K562 (cell line): ENCODE data around the gene HSPB6. TPM values are rescaled to one million over a fixed set of nuclear protein-coding genes. Genes with fewer than 3 reads are reported as not detected.

Source experiments
- ATAC-seq: fragments of 200-7000 bp; cut with Tn5 transposase; 3 replicates; pipeline ENCODE4 v1.9.1; 2020; ENCODE audit warnings: moderate library complexity
- BruUV-seq: library from RNA; stranded (reverse); fragments of 400-500 nt; replicated peaks from 2 replicates; lab custom pipeline; 2021; lab: Mats Ljungman, UMichigan
- CTCF ChIA-PET: fragments of 300-600 bp; formaldehyde crosslinking; extraction: SDS; loops from one replicate; lab custom pipeline; 2021; ENCODE audit warnings: low intra/inter-chr PET ratio; lab: Yijun Ruan, JAX
- POLR2A ChIA-PET: fragments of 300-600, 350-650 bp; sonication (Branson Sonifier 250); formaldehyde crosslinking; extraction: SDS; loops from one replicate; lab custom pipeline; 2021; ENCODE audit warnings: antibody characterized with exemption, inconsistent platforms; lab: Yijun Ruan, JAX
- DNase-seq, 4 experiments: peaks; one replicate each; pipeline versions ENCODE4 v3.0.0 to v3.0.0-alpha.2; 2011 to 2018; ENCODE audit warnings: low spot score in 3 of 4, mixed read lengths in 3 of 4; ENCODE audit errors: extremely low read depth in 1 of 4
- FAIRE-seq: peaks from 2 replicates; lab custom pipeline; 2011; peaks lifted over from hg19 to GRCh38; lab: Jason Lieb, UNC
- H2AFZ ChIP-seq: 2 replicates; pipeline ENCODE4 v1.6.0; 2011; ENCODE audit warnings: low read depth, low read length, control low read depth, inconsistent platforms
- H3K27ac ChIP-seq: fragments of 200-600 bp; 3 replicates; pipeline ENCODE4 v1.8.0; 2011; ENCODE audit warnings: low read depth, mild to moderate bottlenecking, control low read depth, inconsistent platforms, low read length, moderate library complexity, mixed read lengths; ENCODE audit errors: extremely low read depth
- H3K27me3 ChIP-seq, 2 experiments: fragments of 300-600 bp in 1 of 2; 2 replicates in 1 of 2; 3 replicates in 1 of 2; pipeline versions ENCODE4 v1.6.0 to v1.8.0; 2011; ENCODE audit warnings: inconsistent platforms in 2 of 2, low read length in 2 of 2, mild to moderate bottlenecking in 1 of 2, mixed read lengths in 1 of 2, moderate library complexity in 1 of 2; ENCODE audit not compliant: control insufficient read depth in 2 of 2, insufficient read depth in 2 of 2
- H3K36me3 ChIP-seq: fragments of 300-600 bp; 3 replicates; pipeline ENCODE4 v1.8.0; 2011; ENCODE audit warnings: mild to moderate bottlenecking, low read length, inconsistent platforms; ENCODE audit not compliant: control insufficient read depth, insufficient read depth
- H3K4me1 ChIP-seq, 2 experiments: fragments of 200-600 bp in 1 of 2; replicated peaks in 1 of 2; 2 replicates in 1 of 2; 3 replicates in 1 of 2; pipeline versions ENCODE4 v1.5.1 to v1.8.0; 2011; ENCODE audit warnings: inconsistent platforms in 2 of 2, low read length in 2 of 2, mild to moderate bottlenecking in 1 of 2, mixed read lengths in 1 of 2, moderate library complexity in 1 of 2; ENCODE audit not compliant: control insufficient read depth in 2 of 2, insufficient read depth in 2 of 2
- H3K4me2 ChIP-seq: 2 replicates; pipeline ENCODE4 v1.6.1; 2011; ENCODE audit warnings: low read length, control low read depth, inconsistent platforms, mixed read lengths; ENCODE audit not compliant: insufficient read depth
- H3K4me3 ChIP-seq: fragments of 200-600 bp; sonication (generic), shearing (Covaris generic); 2 replicates; pipeline ENCODE4 v1.5.1; 2016; ENCODE audit warnings: control low read depth, inconsistent platforms
- H3K79me2 ChIP-seq: fragments of 200-600 bp; 3 replicates; pipeline ENCODE4 v1.8.0; 2011; ENCODE audit warnings: low read length, inconsistent platforms; ENCODE audit not compliant: control insufficient read depth, insufficient read depth
- H3K9ac ChIP-seq, 2 experiments: 2 replicates each; pipeline versions ENCODE4 v1.6.0 to v1.6.1; 2011; ENCODE audit warnings: low read depth in 2 of 2, low read length in 2 of 2, control low read depth in 1 of 2, inconsistent platforms in 1 of 2, mild to moderate bottlenecking in 1 of 2, mixed read lengths in 1 of 2; ENCODE audit not compliant: insufficient read depth in 1 of 2
- H3K9me1 ChIP-seq: one replicate; pipeline ENCODE4 v1.6.0; 2011; ENCODE audit warnings: inconsistent platforms, mild to moderate bottlenecking, low read length, moderate library complexity; ENCODE audit not compliant: control insufficient read depth, insufficient read depth
- H3K9me3 ChIP-seq: replicated peaks from 2 replicates; pipeline ENCODE4 v1.5.1; 2011; ENCODE audit warnings: low read depth, low read length, inconsistent platforms; ENCODE audit not compliant: control insufficient read depth, insufficient read depth
- H4K20me1 ChIP-seq: replicated peaks from 2 replicates; pipeline ENCODE4 v1.6.1; 2011; ENCODE audit warnings: low read length, inconsistent platforms, mixed read lengths; ENCODE audit not compliant: control insufficient read depth, insufficient read depth
- CREM ChIP-seq: IDR thresholded peaks from 2 replicates; pipeline ENCODE4 v1.6.1; 2014; ENCODE audit warnings: antibody characterized with exemption, low read depth
- DPF2 ChIP-seq: fragments of 450-650 bp; IDR thresholded peaks from 2 replicates; pipeline ENCODE4 v1.6.1; 2016
- FOXK2 ChIP-seq, 2 experiments: fragments of 450-650 bp; IDR thresholded peaks in 1 of 2; conservative IDR thresholded peaks in 1 of 2; 2 replicates each; pipeline ENCODE4 v1.6.1; 2016; ENCODE audit warnings: low read depth in 2 of 2, mild to moderate bottlenecking in 1 of 2
- GTF2E2 ChIP-seq: fragments of 200-800 bp; sonication (Bioruptor generic); IDR thresholded peaks from 2 replicates; pipeline ENCODE4 v1.6.1; 2016; ENCODE audit warnings: missing genetic modification characterization, missing compliant biosample characterization
- MBD2 ChIP-seq: sonication (generic); IDR thresholded peaks from 2 replicates; pipeline ENCODE4 v1.6.1; 2016; ENCODE audit warnings: low read depth, borderline replicate concordance
- MCM7 ChIP-seq, 2 experiments: fragments of 450-650 bp; IDR thresholded peaks; 2 replicates each; pipeline ENCODE4 v1.6.1; 2016 to 2018
- MED1 ChIP-seq: sonication (generic); formaldehyde crosslinking; IDR thresholded peaks from 2 replicates; pipeline ENCODE4 v1.8.1; 2023; ENCODE audit warnings: missing genetic modification reagents, borderline replicate concordance
- MTA2 ChIP-seq: fragments of 450-650 bp; IDR thresholded peaks from 2 replicates; pipeline ENCODE4 v1.6.1; 2016; ENCODE audit warnings: low read depth
- NEUROD1 ChIP-seq: fragments of 150-350 bp; IDR thresholded peaks from 2 replicates; pipeline ENCODE4 v1.6.1; 2014; ENCODE audit warnings: borderline replicate concordance, low read length, low read depth; ENCODE audit not compliant: partially characterized antibody
- RHOXF2B ChIP-seq: fragments of 250-450 bp; sonication (Bioruptor Pico); conservative IDR thresholded peaks from 2 replicates; pipeline ENCODE4 v1.5.1; 2021
- SRF ChIP-seq, 2 experiments: fragments of 250-450, 450-650 bp in 1 of 2; sonication (Bioruptor Pico) in 1 of 2; sonication (generic) in 1 of 2; formaldehyde crosslinking; IDR thresholded peaks; 2 replicates each; pipeline versions ENCODE4 v1.5.0 to v1.5.1; 2020 to 2022; ENCODE audit warnings: mild to moderate bottlenecking in 1 of 2, missing genetic modification reagents in 1 of 2
- SUPT5H ChIP-seq: fragments of 450-650 bp; IDR thresholded peaks from 2 replicates; pipeline ENCODE4 v1.6.1; 2016
- TCF7L2 ChIP-seq: fragments of 150-350 bp; IDR thresholded peaks from 2 replicates; pipeline ENCODE4 v1.6.1; 2016; ENCODE audit warnings: low read depth, mild to moderate bottlenecking, low read length, moderate library complexity
- ZNF124 ChIP-seq: sonication (generic); formaldehyde crosslinking; IDR thresholded peaks from 2 replicates; pipeline ENCODE4 v1.8.1; 2022; ENCODE audit warnings: missing genetic modification reagents
- ZNF253 ChIP-seq: fragments of 250-450 bp; sonication (Bioruptor Pico); conservative IDR thresholded peaks from 2 replicates; pipeline ENCODE4 v1.6.1; 2021; ENCODE audit warnings: mild to moderate bottlenecking
- ZNF408 ChIP-seq: fragments of 250-450 bp; sonication (Bioruptor Pico); IDR thresholded peaks from 2 replicates; pipeline ENCODE4 v1.4.0; 2020; ENCODE audit warnings: low read depth, mild to moderate bottlenecking, moderate library complexity
- ZNF696 ChIP-seq: fragments of 250-450 bp; sonication (Bioruptor Pico); conservative IDR thresholded peaks from 2 replicates; pipeline ENCODE4 v1.4.0; 2020; ENCODE audit warnings: mild to moderate bottlenecking, moderate library complexity
- WGBS: fragments of 100-300 bp; shearing (Covaris generic); methylation state at CpG from one replicate; pipeline ENCODE4 v1.1.6; 2016; ENCODE audit warnings: low coverage, mixed read lengths; ENCODE audit not compliant: insufficient coverage; ENCODE audit errors: missing lambda C conversion rate; 5-methylcytosine and 5-hydroxymethylcytosine counted together
- in situ Hi-C: fragments of 300-500 bp; cut with MboI; formaldehyde crosslinking; loops from 4 replicates; pipeline ENCODE4 v1.15.0; 2018; ENCODE audit warnings: inconsistent platforms, mixed read lengths
- intact Hi-C: fragments of 100-400 bp; cut with micrococcal nuclease; formaldehyde crosslinking; loops from 2 replicates; pipeline ENCODE4 v1.14.2; 2022
- polyA plus RNA-seq, 8 experiments: library from polyadenylated mRNA; depleted of rRNA in 4 of 8; stranded (reverse) in 5 of 8; unstranded in 3 of 8; fragments of >200 nt; fragmentation: Nextera tagmentation in 2 of 8; fragmentation: Illumina TruSeq in 1 of 8; extraction: Ambion mirVana in 2 of 8; extraction: Trizol in 1 of 8; gene quantifications; 2 replicates each; pipeline versions ENCODE4 v1.2.1 to v1.2.3, GENCODE V29; 2011 to 2014; ENCODE audit warnings: inconsistent platforms in 1 of 8, missing spikeins in 1 of 8
- total RNA-seq, 7 experiments: library from RNA; depleted of rRNA in 6 of 7; stranded (reverse); fragments of >200 nt in 6 of 7; fragmentation: Illumina TruSeq in 2 of 7; extraction: Trizol in 2 of 7; gene quantifications; 2 replicates each; pipeline versions ENCODE4 v1.2.1 to v1.2.3, GENCODE V29; 2011 to 2021; ENCODE audit warnings: low replicate concordance in 1 of 7
- TF ChIP-seq, protein P1 (sequence below): fragments of 450-650 bp; formaldehyde crosslinking; IDR thresholded peaks from 2 replicates; pipeline ENCODE4 v1.4.0; 2020; ENCODE audit warnings: mild to moderate bottlenecking, moderate library complexity
- TF ChIP-seq, protein P2 (sequence below): IDR thresholded peaks from 3 replicates; pipeline ENCODE4 v1.6.1; 2011; ENCODE audit warnings: borderline replicate concordance, mild to moderate bottlenecking; ENCODE audit not compliant: insufficient read length, insufficient read depth

The HSPB6 gene
- total and polyA plus RNA-seq, 9 of the 15 experiments (the other 6 are each of a cell fraction or from before 2014, with no cell fraction given): 0.55 TPM; not detected in 8

DNA sequence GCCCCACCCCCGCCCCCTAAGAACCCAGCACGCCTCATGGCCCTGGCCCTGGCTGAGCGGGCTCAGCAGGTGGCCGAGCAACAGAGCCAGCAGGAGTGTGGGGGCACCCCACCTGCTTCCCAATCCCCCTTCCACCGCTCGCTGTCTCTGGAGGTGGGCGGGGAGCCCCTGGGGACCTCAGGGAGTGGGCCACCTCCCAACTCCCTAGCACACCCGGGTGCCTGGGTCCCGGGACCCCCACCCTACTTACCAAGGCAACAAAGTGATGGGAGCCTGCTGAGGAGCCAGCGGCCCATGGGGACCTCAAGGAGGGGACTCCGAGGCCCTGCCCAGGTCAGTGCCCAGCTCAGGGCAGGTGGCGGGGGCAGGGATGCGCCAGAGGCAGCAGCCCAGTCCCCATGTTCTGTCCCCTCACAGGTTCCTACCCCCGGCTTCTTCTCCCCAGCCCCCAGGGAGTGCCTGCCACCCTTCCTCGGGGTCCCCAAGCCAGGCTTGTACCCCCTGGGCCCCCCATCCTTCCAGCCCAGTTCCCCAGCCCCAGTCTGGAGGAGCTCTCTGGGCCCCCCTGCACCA, 30.5 kb upstream of the HSPB6 start:
- no peak for FAIRE-seq
- no peak for ATAC-seq
- Histone ChIP-seq H4K20me1 (no peaks in the 10 kb centered on the region), H3K79me2 (no peaks in the 10 kb centered on the region), H3K27ac (no peak overlapping the region), H3K36me3 (peaks cover 4% of the 10 kb centered on the region; the same call in 1 of the 3 replicates), H3K4me1 (peaks cover 0 to 54% of the 10 kb centered on the region in 2 experiments; a peak in 2 of 5 replicates), H3K9me3 (no peaks in the 10 kb centered on the region), H3K27me3 (no peaks in the 10 kb centered on the region), H2AFZ (no peak overlapping the region), H3K4me3 (no peak overlapping the region), H3K9me1 (no peaks in the 10 kb centered on the region), H3K9ac (no peak overlapping the region), H3K4me2 (no peak overlapping the region)
- 75% methylated on average over 11 of the region's 15 CpGs for WGBS
- TF ChIP-seq SUPT5H (no peak), ZNF696 (CRISPR knock-in tag) (no peak), NEUROD1 (no peak), FOXK2 (conservative IDR thresholded peaks at IDR 0.05 in 1 of 2, IDR thresholded peaks at IDR 0.05 in 1 of 2; ENCODE audit: low read depth in 2 of 2) (no peak), MCM7 (IDR thresholded peaks at IDR 0.05) (no peak), RHOXF2B (CRISPR knock-in tag) (no peak), MTA2 (no peak), CREM (no peak), ZNF124 (CRISPR knock-in tag) (no peak), ZNF253 (CRISPR knock-in tag) (no peak), SRF (CRISPR knock-in tag; IDR thresholded peaks at IDR 0.05) (no peak), MED1 (no peak), DPF2 (no peak), ZNF408 (CRISPR knock-in tag) (no peak), GTF2E2 (tag) (no peak), MBD2 (no peak), TCF7L2 (no peak)
- TF ChIP-seq, protein P1, sequence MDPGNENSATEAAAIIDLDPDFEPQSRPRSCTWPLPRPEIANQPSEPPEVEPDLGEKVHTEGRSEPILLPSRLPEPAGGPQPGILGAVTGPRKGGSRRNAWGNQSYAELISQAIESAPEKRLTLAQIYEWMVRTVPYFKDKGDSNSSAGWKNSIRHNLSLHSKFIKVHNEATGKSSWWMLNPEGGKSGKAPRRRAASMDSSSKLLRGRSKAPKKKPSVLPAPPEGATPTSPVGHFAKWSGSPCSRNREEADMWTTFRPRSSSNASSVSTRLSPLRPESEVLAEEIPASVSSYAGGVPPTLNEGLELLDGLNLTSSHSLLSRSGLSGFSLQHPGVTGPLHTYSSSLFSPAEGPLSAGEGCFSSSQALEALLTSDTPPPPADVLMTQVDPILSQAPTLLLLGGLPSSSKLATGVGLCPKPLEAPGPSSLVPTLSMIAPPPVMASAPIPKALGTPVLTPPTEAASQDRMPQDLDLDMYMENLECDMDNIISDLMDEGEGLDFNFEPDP (CRISPR knock-in tag): no peak
- TF ChIP-seq, protein P2, sequence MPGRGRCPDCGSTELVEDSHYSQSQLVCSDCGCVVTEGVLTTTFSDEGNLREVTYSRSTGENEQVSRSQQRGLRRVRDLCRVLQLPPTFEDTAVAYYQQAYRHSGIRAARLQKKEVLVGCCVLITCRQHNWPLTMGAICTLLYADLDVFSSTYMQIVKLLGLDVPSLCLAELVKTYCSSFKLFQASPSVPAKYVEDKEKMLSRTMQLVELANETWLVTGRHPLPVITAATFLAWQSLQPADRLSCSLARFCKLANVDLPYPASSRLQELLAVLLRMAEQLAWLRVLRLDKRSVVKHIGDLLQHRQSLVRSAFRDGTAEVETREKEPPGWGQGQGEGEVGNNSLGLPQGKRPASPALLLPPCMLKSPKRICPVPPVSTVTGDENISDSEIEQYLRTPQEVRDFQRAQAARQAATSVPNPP: no peak
- in situ Hi-C loops (no loop called here), intact Hi-C loops (no loop called here)
- DNase-seq: no peak
- ChIA-PET CTCF (no interaction called here), POLR2A (no interaction called here)
- BruUV-seq: no TSS peak
